HepG2 (cell line): ENCODE data around the gene GLB1L. TPM values are rescaled to one million over a fixed set of nuclear protein-coding genes. Genes with fewer than 3 reads are reported as not detected.

Experiments used
- FOXA3 ChIP-seq: IDR thresholded peaks from 2 replicates; pipeline ENCODE4 v1.6.1; 2016; ENCODE audit warnings: missing genetic modification reagents, missing compliant biosample characterization
- HMG20A ChIP-seq: IDR thresholded peaks from 2 replicates; pipeline ENCODE4 v1.6.1; 2016; ENCODE audit warnings: borderline replicate concordance
- IKZF4 ChIP-seq: sonication (generic); formaldehyde crosslinking; IDR thresholded peaks from 2 replicates; pipeline ENCODE4 v1.5.1; 2020; ENCODE audit warnings: borderline replicate concordance, mild to moderate bottlenecking, low read depth, missing genetic modification reagents; ENCODE audit errors: not compliant biosample characterization
- PAF1 ChIP-seq: IDR thresholded peaks from 2 replicates; pipeline ENCODE4 v1.6.1; 2016; ENCODE audit warnings: missing genetic modification reagents, missing compliant biosample characterization
- POLR2A ChIP-seq, 2 experiments: IDR thresholded peaks; 2 replicates each; pipeline ENCODE4 v1.6.1; 2011; ENCODE audit warnings: low read depth in 2 of 2, low read length in 2 of 2, mild to moderate bottlenecking in 1 of 2, moderate library complexity in 1 of 2; ENCODE audit not compliant: insufficient read depth in 1 of 2
- PRDM10 ChIP-seq: sonication (generic); formaldehyde crosslinking; IDR thresholded peaks from 2 replicates; pipeline ENCODE4 v1.4.0; 2020; ENCODE audit warnings: low read depth, missing genetic modification reagents
- TEF ChIP-seq: sonication (generic); formaldehyde crosslinking; IDR thresholded peaks from 2 replicates; pipeline ENCODE4 v1.5.0; 2020; ENCODE audit warnings: missing genetic modification reagents
- ZBTB38 ChIP-seq: sonication (generic); formaldehyde crosslinking; IDR thresholded peaks from 2 replicates; pipeline ENCODE4 v1.5.1; 2020; ENCODE audit warnings: mild to moderate bottlenecking, missing genetic modification reagents
- ZNF124 ChIP-seq: sonication (generic); formaldehyde crosslinking; IDR thresholded peaks from 2 replicates; pipeline ENCODE4 v1.4.0; 2020; ENCODE audit warnings: missing genetic modification reagents
- ZNF773 ChIP-seq: sonication (generic); formaldehyde crosslinking; IDR thresholded peaks from 2 replicates; pipeline ENCODE4 v1.4.0; 2020; ENCODE audit warnings: missing genetic modification reagents, borderline replicate concordance
- polyA plus RNA-seq, 8 experiments: library from polyadenylated mRNA; depleted of rRNA in 3 of 8; stranded (reverse) in 7 of 8; unstranded in 1 of 8; fragments of >200 nt; fragmentation: Illumina TruSeq in 4 of 8; extraction: Trizol in 4 of 8; gene quantifications; 2 replicates each; pipeline versions ENCODE4 v1.2.1 to v1.2.3, GENCODE V29; 2011 to 2016; ENCODE audit warnings: low read depth in 4 of 8, missing spikeins in 1 of 8, mixed read lengths in 1 of 8; ENCODE audit not compliant: insufficient read depth in 1 of 8
- total RNA-seq, 5 experiments: library from RNA; depleted of rRNA; stranded (reverse); fragments of >200 nt; fragmentation: Illumina TruSeq; extraction: Trizol; gene quantifications; 2 replicates each; pipeline ENCODE4 v1.2.3, GENCODE V29; 2016; ENCODE audit warnings: low read depth in 1 of 5

Gene GLB1L
- total and polyA plus RNA-seq, 2 of the 13 experiments (the other 11 are each of a cell fraction or from before 2014, with no cell fraction given) = 6.8 to 7.3 TPM

- 0 out of 2 replicates have a peak, but pooled peaks have one; percentile 43 for TF ChIP-seq ZNF773 (CRISPR knock-in tag)
- peak in 1 of 2 experiments; percentile 48; a peak in 1 of 4 replicates for TF ChIP-seq POLR2A (IDR thresholded peaks at IDR 0.05; ENCODE audit: insufficient read depth in 1 of 2, low read depth in 2 of 2, low read length in 2 of 2)
- TF ChIP-seq PRDM10 (CRISPR knock-in tag) = peak; percentile 94
- TF ChIP-seq FOXA3 (CRISPR knock-in tag) = peak; percentile 86
- no peak for TF ChIP-seq IKZF4
- no peak for TF ChIP-seq TEF (CRISPR knock-in tag)
- peak; percentile 60; the same call in 1 of the 2 replicates for TF ChIP-seq ZNF124 (CRISPR knock-in tag)
- peak; percentile 78; the same call in 1 of the 2 replicates for TF ChIP-seq HMG20A (CRISPR knock-in tag)
- peak; percentile 81; the same call in 1 of the 2 replicates for TF ChIP-seq PAF1 (CRISPR knock-in tag)
- peak; percentile 60 for TF ChIP-seq ZBTB38
Observed at GRCh38 chr2:219207884-219208740, 37.1 kb downstream of the GLB1L start (continued).
